NCI-H2196 treated with DMSO at 0.1 percent for 48 hours (cell line): Measurements from ENCODE around the gene GPC2.
"Not testable (repeated sequence)": the region's sequence is repeated elsewhere in the genome, so short reads cannot be mapped to it uniquely, and the experiment has no call there.

Experiments
- DNase-seq: peaks from one replicate; lab custom pipeline; 2025; ENCODE audit not compliant: unreplicated experiment; lab: John Stamatoyannopoulos, UW

The GPC2 gene, protein sequence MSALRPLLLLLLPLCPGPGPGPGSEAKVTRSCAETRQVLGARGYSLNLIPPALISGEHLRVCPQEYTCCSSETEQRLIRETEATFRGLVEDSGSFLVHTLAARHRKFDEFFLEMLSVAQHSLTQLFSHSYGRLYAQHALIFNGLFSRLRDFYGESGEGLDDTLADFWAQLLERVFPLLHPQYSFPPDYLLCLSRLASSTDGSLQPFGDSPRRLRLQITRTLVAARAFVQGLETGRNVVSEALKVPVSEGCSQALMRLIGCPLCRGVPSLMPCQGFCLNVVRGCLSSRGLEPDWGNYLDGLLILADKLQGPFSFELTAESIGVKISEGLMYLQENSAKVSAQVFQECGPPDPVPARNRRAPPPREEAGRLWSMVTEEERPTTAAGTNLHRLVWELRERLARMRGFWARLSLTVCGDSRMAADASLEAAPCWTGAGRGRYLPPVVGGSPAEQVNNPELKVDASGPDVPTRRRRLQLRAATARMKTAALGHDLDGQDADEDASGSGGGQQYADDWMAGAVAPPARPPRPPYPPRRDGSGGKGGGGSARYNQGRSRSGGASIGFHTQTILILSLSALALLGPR

GRCh38 chr7:100177045-100178001 lies at the start of gene GPC2, which contains the start of gene STAG3:
Gene GPC2 (minus strand): TSS chr7:100177381. CDS start chr7:100177199, 182 bp downstream.
Gene STAG3 (plus strand): TSS chr7:100177918. CDS start chr7:100180557, 2,639 bp downstream.
- DNase-seq: peak; percentile 99

DNA sequence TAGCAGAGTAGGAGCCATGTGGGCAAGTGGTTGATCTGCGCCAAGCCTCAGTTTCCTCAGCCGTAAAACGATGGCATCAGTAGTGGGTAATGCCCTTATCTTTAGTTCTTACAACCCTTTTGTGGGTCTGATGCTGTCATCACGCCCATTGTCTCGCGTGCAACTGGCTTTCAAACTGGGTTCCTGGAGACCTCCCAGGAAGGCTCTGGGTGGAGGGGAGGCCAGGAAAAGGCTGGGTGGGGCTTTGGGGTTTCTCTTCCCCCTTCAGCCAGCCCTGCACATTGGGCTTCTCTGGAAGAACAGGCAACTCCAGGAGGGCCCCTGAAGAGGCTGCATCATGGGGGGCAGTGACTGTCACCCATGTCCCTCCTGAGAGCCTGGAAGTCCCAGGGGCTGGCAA lies 47.7 kb upstream of the GPC2 start:
- not testable (repeated sequence) for DNase-seq

DNA sequence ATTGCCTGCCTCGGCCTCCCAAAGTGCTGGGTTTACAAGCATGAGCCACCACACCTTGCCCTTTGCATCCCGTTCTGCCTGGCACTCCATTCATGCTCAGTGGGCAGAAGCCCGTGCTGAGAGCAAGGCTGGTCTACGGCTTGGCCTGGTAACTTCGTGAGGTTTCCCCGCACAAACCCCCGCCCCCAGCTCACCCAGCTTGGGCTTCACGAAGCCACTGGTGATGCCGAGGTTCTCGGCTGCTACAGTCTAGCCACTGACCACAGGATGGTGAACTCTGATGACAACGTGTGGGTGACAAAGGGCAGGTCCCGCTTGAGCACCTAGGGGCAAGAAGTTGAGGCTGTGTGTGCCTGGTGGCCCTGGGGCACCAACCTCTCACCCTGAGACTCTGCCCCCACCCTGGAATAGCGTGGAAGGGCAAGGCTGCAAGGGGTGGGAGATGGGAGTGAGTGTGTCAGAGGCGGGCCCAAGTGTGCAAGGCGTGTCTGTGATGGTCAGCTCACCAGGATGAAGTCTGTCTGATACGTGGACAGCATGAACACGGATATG lies 46.3 kb upstream of the GPC2 start:
- not testable (repeated sequence) for DNase-seq

DNA sequence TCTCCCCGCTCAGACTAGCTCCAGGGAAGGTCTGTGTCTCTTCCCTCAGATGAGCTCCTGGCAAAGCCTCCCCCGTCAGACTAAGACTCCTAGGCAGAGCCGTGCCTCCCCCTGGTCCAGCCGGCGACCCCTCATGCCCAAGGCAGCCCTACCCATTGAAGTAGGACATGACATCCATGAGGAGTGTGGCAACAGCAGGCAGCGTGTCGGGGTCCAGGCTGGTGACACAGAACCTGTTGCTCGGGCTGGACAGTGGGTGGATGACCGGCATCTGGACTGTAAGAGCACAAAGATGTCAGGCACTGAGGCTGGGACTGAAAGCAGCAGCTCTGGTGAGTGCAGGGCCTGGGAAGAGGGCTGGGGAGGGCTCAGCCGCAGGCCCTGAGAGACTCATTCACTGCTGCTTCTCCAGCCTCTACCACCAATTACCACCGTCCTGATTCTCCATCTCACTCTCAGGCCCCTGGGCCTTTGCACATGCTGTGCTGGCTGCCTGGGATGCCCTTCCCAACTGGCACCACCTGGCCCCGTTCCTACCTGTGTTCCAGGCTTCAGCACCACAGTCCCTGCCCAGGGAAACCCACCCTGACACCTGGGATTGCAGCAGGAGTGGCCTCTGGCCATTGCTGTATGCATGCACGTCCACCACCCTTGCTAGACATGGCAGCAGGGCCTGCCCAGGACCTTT lies 45.4 kb upstream of the GPC2 start:
- no peak for DNase-seq

GRCh38 chr7:100221767-100222444 lies 44.7 kb upstream of the GPC2 start:
- DNase-seq: no peak

- DNase-seq: no peak
These were observed 44.1 kb upstream of the GPC2 start for GRCh38 chr7:100221231-100221718.

- no peak for DNase-seq
These were observed 43.5 kb upstream of the GPC2 start for GRCh38 chr7:100220586-100221230.

- not testable (repeated sequence) for DNase-seq
These were observed 42.8 kb upstream of the GPC2 start, which contains the start of gene PVRIG for GRCh38 chr7:100219801-100220585. Gene PVRIG (plus strand): TSS chr7:100219949. CDS start chr7:100219971, 22 bp downstream.

DNA sequence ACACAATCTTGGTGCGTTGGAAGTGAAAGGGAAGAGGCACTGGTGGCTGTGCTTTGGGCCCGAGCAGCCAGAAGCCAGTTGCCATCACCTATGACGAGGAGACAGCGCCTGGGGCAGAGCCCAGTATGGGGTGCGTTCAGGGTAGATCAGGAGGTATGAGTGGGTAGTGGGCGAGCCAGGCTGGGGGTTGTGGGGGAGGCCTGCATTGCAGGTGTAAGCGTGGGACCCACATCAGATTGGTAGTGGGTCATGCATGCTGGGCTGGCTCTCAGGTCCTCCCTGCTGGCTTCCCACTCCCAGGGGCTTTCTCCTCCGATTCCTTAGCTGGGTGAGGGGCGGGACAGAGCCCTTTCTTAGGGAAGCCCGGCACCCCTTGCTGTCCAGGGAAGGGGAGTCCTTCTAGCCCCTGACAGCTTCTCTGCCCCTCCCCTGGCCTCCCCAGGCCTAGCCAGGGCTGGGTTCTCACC lies 42.1 kb upstream of the GPC2 start:
- no peak for DNase-seq

DNA sequence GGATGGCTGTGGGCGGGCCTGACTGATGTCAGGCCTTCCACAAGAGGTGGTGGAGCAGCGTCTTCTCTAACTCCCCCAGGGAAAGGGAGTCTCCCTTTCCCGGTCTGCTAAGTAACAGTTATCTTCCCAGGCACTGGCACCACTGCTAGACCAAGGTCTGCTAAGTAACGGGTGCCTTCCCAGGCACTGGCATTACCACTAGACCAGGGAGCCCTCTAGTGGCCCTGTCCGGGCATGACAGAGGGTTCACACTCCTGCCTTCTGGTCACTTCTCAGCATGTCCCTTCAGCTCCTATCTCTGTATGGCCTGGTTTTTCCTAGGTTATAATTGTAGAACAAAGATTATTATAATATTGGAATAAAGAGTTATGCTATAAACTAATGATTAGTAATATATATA lies 40.8 kb upstream of the GPC2 start:
- peak; percentile 19 for DNase-seq

GRCh38 chr7:100215895-100216294 lies 38.7 kb upstream of the GPC2 start:
- DNase-seq: no peak

- DNase-seq: not testable (repeated sequence)
These were observed 37.2 kb upstream of the GPC2 start for GRCh38 chr7:100214356-100214755.

GRCh38 chr7:100213672-100214071 lies 36.5 kb upstream of the GPC2 start:
- no peak for DNase-seq

DNA sequence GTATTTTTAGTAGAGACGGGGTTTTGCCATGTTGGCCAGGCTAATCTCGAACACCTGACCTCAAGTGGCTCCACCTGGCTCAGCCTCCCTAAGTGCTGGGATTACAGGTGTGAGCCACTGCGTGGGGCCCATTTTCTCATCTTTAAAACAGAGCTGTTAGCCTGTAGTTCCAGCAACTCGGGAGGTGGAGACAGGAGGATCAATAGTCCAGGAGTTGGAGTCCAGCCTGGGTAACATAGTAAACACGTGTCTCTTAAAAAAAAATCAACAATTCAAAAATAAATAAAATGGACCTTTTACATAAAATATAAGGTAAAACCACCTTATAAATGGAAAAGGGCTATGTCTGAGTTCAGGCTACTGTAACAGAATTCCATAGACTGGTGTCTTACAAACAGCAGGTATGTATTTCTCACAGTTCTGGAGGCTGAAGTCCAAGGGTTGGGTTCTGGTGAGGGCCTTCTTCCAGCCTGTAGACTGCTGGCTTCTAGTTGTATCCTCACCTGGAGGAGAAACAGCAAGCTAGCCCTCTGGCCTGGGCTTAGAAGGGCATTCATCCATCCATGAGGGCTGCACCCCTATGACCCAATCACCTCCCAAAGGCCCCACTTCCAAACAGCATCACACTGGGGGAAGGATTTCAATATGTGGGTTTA lies 35.6 kb upstream of the GPC2 start:
- no peak for DNase-seq

DNA sequence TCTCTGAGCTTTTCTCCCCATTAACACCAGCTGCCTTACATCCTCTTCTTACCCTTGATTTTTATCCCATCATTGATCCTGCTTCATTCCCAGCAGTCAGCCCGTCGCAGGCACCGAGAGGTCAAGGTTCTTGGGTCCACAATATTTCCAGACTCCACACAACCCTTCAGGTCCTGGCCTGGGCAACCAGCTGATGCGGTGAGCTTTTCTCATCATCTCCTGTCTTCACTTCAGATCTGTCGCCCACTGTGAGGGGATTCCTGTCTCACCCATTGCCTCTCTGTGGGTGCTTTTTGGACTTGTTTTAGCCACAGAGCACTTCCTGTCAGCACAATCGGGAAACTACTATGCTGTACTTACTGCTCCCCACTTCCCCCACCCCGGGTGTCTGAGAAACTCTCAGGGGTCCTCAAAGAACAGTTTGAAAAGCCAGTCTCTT lies 34.2 kb upstream of the GPC2 start:
- DNase-seq: no peak

DNA sequence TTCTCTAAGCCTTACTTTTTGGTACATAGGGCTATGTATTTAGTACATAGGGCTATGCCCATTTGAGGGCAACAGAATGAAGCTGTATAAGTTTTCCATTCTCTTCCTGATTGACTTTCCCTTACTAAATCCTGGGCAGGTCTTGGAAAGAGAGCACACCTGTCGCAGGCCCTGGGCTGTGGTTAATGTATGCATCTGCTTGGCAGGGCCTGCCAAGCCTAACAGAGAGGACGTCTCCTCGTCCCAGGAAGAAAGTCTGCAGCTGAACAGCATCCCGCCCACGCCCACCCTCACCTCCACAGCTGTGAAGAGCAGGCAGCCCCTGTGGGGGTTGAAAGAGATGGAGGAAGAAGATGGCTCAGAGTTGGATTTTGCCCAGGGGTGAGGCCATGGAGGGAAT lies 33.6 kb upstream of the GPC2 start:
- no peak for DNase-seq

DNA sequence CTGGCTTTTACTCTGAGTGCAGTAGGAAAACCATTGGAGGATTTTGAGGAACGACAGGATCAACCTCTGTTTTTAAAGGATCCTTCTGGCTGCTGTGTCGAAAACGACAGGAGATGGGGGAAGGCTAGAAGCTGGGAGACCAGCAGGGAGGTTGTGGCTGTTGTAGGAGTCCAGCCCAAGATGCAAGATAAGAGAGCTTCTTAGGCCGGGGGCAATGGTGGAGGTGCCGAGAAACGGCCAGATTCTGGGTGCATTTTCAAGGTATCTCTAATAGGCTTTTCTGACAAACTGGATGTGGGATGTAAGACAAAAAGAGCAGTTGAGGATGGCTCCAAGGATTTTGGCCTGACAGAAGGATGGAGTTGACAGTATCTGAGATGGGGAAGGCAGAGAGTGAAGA lies 32.3 kb upstream of the GPC2 start:
- no peak for DNase-seq
